Measurements from ENCODE around the gene SMCO4. TPM values are rescaled to one million over a fixed set of nuclear protein-coding genes. Genes with fewer than 3 reads are reported as not detected.

SMCO4 gene
- total and polyA plus RNA-seq, 2 of the 8 experiments (the other 6 are each of a cell fraction or from before 2014, with no cell fraction given): 33.2 to 53.9 TPM

- TF ChIP-seq RXRA (IDR thresholded peaks at IDR 0.05; ENCODE audit: insufficient read depth, low read depth, low read length) (no peak), BRCA1 (IDR thresholded peaks at IDR 0.05; ENCODE audit: low read depth, low read length) (no peak), POU5F1 (IDR thresholded peaks at IDR 0.05; ENCODE audit: low read depth, low read length) (no peak), SP1 (IDR thresholded peaks at IDR 0.05; ENCODE audit: low read depth, low read length) (no peak), SIN3A (conservative IDR thresholded peaks at IDR 0.05 in 1 of 2, IDR thresholded peaks at IDR 0.05 in 1 of 2; ENCODE audit: low read depth in 1 of 2, low read length in 2 of 2) (no peak), TEAD4 (IDR thresholded peaks at IDR 0.05; ENCODE audit: low read depth, low read length) (no peak)
Observed at GRCh38 chr11:93467054-93467453, 76.1 kb downstream of the SMCO4 start (continued).
